Nephron (organoid): ENCODE results near the gene MYBBP1A.
A peak's percentile ranks its signal among the peaks of the same experiment; 100 is the strongest.

Experiments used
- H3K27ac Mint-ChIP-seq, 3 experiments: 2 replicates each; pipeline ENCODE4 v1.8.0; 2020; ENCODE audit warnings: mixed read lengths in 3 of 3, mild to moderate bottlenecking in 2 of 3, moderate library complexity in 1 of 3
- H3K27me3 Mint-ChIP-seq: 2 replicates; pipeline ENCODE4 v1.8.0; 2021; ENCODE audit warnings: low read depth, mild to moderate bottlenecking, moderate library complexity, mixed read lengths
- H3K36me3 Mint-ChIP-seq: 2 replicates; pipeline ENCODE4 v1.8.0; 2020; ENCODE audit warnings: low read depth, mixed read lengths
- H3K4me1 Mint-ChIP-seq: 2 replicates; pipeline ENCODE4 v1.8.0; 2020; ENCODE audit warnings: mixed read lengths
- H3K4me3 Mint-ChIP-seq, 3 experiments: 2 replicates each; pipeline ENCODE4 v1.8.0; 2020; ENCODE audit warnings: mild to moderate bottlenecking in 3 of 3, mixed read lengths in 3 of 3, moderate library complexity in 2 of 3
- H3K9me3 Mint-ChIP-seq: 2 replicates; pipeline ENCODE4 v1.8.0; 2020; ENCODE audit warnings: mixed read lengths
- CTCF ChIP-seq, 3 experiments: fragments of 200-600 bp; sonication (generic); IDR thresholded peaks; one replicate each; pipeline ENCODE4 v1.5.0; 2021; ENCODE audit warnings: antibody characterized with exemption in 3 of 3; ENCODE audit not compliant: unreplicated experiment in 3 of 3

The MYBBP1A gene

GRCh38 chr17:4558347-4558971, 3.3 kb upstream of the MYBBP1A start:
- H3K4me3 Mint-ChIP-seq, result no peak overlapping the region
- H3K27ac Mint-ChIP-seq, result no peak overlapping the region
- peaks cover 27% of the 10 kb centered on the region for H3K4me1 Mint-ChIP-seq
- no peaks in the 10 kb centered on the region for H3K27me3 Mint-ChIP-seq
- H3K36me3 Mint-ChIP-seq, result no peaks in the 10 kb centered on the region
- no peaks in the 10 kb centered on the region for H3K9me3 Mint-ChIP-seq
- no peak for TF ChIP-seq CTCF (IDR thresholded peaks at IDR 0.05; ENCODE audit: unreplicated experiment in 3 of 3)

- Mint-ChIP-seq H3K36me3 (no peaks in the 10 kb centered on the region), H3K4me1 (peaks cover 27% of the 10 kb centered on the region), H3K27me3 (no peaks in the 10 kb centered on the region), H3K4me3 (peak overlapping the region; percentile 50 to 64 (median 59)), H3K27ac (no peak overlapping the region), H3K9me3 (no peaks in the 10 kb centered on the region)
- no peak for TF ChIP-seq CTCF (IDR thresholded peaks at IDR 0.05; ENCODE audit: unreplicated experiment in 3 of 3)
Measured at GRCh38 chr17:4557626-4558346, 2.6 kb upstream of the MYBBP1A start.

GRCh38 chr17:4556996-4557395, 1.8 kb upstream of the MYBBP1A start:
- Mint-ChIP-seq H3K36me3 (peaks cover 4% of the 10 kb centered on the region), H3K27ac (peak overlapping the region in 2 of 3 experiments; percentile 90 to 94)

GRCh38 chr17:4555873-4556759, 932 bp upstream of the MYBBP1A start:
- H3K27ac Mint-ChIP-seq, result peak overlapping the region; percentile 84 to 94 (median 90)
- TF ChIP-seq CTCF (IDR thresholded peaks at IDR 0.05; ENCODE audit: unreplicated experiment in 3 of 3), result no peak

More at GRCh38 chr17:4556996-4557395, 1.8 kb upstream of the MYBBP1A start:
- Mint-ChIP-seq H3K4me1 (peaks cover 27% of the 10 kb centered on the region), H3K9me3 (no peaks in the 10 kb centered on the region), H3K4me3 (peak overlapping the region; percentile 94 to 96 (median 95)), H3K27me3 (no peaks in the 10 kb centered on the region)
- no peak for TF ChIP-seq CTCF (IDR thresholded peaks at IDR 0.05; ENCODE audit: unreplicated experiment in 3 of 3)

GRCh38 chr17:4554441-4554996, 665 bp downstream of the MYBBP1A start:
- no peak for TF ChIP-seq CTCF (IDR thresholded peaks at IDR 0.05; ENCODE audit: unreplicated experiment in 3 of 3)
- H3K4me3 Mint-ChIP-seq, result peak overlapping the region; percentile 94 to 96 (median 95)
- no peaks in the 10 kb centered on the region for H3K27me3 Mint-ChIP-seq
- H3K4me1 Mint-ChIP-seq, result peaks cover 22% of the 10 kb centered on the region
- no peaks in the 10 kb centered on the region for H3K9me3 Mint-ChIP-seq
- peaks cover 11% of the 10 kb centered on the region for H3K36me3 Mint-ChIP-seq
- H3K27ac Mint-ChIP-seq, result peak overlapping the region in 2 of 3 experiments; percentile 19 to 48

More at GRCh38 chr17:4555873-4556759, 932 bp upstream of the MYBBP1A start:
- peak overlapping the region; percentile 94 to 96 (median 95) for H3K4me3 Mint-ChIP-seq
- no peaks in the 10 kb centered on the region for H3K27me3 Mint-ChIP-seq
- peaks cover 8% of the 10 kb centered on the region for H3K36me3 Mint-ChIP-seq
- H3K4me1 Mint-ChIP-seq, result peaks cover 26% of the 10 kb centered on the region
- H3K9me3 Mint-ChIP-seq, result no peaks in the 10 kb centered on the region
